LHCN-M2 (cell line): Measurements from ENCODE around the gene MBLAC2. TPM values are rescaled to one million over a fixed set of nuclear protein-coding genes. Genes with fewer than 3 reads are reported as not detected.

Experiments
- DNase-seq: peaks from one replicate; pipeline ENCODE4 v3.0.0-alpha.2; 2012; ENCODE audit warnings: low read depth
- polyA plus RNA-seq: library from polyadenylated mRNA; unstranded; fragments of >200 nt; gene quantifications from one replicate; pipeline ENCODE4 v1.2.1, GENCODE V29; 2012; ENCODE audit warnings: missing spikeins
- total RNA-seq: library from RNA; depleted of rRNA; stranded (reverse); fragments of >200 nt; gene quantifications from 2 replicates; pipeline ENCODE4 v1.2.3, GENCODE V29; 2014; rRNA removed

Gene MBLAC2
- 7.4 and 7.9 TPM in 2 replicates for total RNA-seq
- polyA plus RNA-seq, result 1.5 TPM

DNA sequence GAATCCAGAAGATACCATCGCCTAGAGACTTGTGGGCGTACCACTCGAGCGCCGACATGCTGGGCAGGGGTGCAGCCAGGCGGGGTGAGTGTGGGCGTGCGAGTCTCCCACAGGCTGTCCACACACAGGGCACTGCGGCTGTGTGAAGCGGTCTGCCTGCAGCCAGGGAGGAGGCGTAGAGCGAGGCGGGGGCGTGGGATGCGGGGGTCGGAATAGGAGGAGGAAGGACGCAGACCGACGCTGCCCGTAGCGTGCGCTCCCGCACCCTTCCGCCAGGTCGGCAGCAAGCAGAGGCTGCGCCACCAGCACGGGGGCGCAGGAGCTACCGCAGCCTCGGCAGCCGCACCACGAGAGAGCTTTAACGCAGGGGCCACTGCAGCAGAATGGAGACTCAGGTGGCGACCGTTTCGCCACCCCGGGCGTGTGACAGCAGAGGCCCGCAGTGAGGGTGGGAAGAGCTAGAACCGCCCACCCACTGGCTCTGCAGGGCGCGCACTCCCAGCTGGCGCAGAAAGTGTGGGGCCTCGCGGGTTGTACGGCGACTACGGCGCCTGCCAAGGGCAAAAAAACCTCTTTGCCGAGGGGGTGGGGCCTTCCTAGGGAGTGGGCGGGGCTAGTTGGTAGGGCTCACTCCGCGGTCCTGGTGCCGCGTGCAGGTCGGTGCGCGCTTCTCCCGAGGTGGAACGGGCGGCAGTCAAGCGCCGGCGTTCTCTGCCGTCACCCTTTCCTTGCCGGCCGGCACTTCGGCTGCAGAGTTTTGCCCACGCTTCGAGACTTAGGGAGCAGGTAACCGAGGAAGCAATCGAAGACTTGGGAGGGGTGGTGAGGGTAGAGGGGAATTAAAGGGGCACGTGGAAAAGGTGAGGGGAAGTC, at the start of gene MBLAC2, which contains the start of gene POLR3G:
MBLAC2 (minus strand) TSS at position 537 of the 873 bp plus-strand sequence; CDS start at position 58, 479 bp downstream.
POLR3G (plus strand) TSS at position 630 of the 873 bp plus-strand sequence. CDS start 10,704 bp downstream, outside the sequence.
- peak; percentile 88 for DNase-seq

DNA sequence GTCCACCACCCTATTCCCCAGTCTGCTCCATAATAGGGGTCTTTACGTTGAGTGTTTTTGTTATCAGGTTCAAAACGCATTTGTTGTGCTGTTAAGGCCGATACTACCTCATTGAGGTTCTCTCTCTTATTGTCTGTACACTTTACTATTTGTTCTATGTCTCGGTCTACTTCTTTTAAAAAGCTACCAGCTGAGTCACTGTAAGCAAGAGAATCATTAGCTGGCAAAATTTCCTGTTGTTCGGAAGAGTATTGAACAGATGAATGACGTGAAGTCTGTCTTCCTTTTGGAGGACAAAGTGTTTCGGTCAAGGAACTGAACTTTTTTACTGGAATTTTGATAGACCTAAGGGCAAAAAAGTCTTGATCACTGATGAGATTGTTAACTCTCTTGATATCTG, 44.5 kb upstream of the MBLAC2 start:
- DNase-seq, result no peak

DNA sequence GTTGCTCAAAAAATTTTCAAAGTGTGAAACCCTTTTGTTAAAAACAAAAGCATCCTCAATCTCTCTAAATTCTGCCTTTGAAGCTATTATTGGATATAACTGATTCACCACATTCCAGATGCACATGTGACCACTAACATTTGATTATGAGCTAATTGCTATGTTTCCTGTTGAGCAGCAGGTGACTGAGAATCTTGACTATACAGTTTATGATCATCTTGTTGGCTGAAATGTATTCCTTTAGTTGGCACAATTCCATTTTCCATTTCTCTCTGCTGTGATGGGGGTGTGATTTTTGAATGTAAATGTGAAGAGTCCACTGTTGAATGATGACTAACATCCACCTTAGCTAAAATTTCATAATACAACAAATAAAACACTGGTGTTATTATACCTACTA, 44.1 kb upstream of the MBLAC2 start:
- DNase-seq, result peak; percentile 9

DNA sequence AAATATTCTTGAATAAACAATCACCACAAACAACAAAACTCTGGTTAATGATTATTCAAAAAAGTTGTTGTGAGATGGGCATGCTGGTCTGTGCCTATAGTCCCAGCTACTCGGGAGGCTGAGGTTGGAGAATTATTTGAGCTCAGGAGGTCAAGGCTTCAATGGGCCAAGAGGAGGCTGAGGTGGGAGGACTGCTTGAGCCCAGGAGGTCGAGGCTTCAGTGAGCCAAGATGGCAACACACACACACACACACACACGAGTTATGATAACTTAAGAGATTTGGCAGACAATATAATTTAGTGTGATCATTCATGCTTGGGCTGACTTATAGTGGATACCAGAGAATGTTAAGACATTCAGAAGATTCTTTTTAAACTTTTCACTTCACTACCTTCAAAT, 39.9 kb upstream of the MBLAC2 start:
- no peak for DNase-seq

DNA sequence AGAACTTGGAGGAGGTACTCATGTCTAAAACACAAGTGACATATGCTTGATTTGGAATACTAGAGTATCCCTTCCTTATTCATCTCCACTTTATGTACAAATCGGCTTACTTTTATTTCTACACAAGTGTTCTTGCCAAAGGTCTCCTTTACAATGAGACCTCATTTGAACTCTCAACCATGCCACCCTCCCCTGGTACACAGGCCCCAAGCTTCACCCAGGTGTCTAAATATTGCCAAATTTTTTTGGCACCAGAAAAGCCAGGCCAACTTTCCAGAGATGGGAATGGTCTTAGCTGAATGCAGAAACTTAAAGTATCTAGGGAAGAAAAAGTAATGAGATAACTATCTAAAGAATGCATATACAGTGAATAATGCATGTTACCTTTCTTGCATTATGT, 35.9 kb upstream of the MBLAC2 start:
- no peak for DNase-seq

- no peak for DNase-seq
Measured at GRCh38 chr5:90506221-90506620, 31.6 kb upstream of the MBLAC2 start.

DNA sequence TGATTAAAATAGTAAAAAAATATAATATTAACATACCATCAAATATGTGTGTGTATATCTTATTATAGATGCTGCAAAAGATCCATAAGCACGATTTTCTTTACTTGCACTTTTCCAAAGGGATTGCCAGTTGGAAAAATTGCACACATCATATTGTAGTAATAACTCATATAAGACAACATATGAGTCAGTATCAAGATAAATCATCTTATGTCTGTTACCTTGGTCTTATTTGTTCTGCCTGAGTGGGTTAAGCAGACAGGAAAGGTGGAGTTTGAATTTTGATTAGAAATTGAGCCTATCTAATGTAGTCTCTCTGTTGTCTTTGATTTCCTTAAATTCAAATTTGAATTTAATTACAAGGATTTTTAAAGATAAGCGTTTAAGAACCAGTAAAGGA, 30.2 kb upstream of the MBLAC2 start:
- DNase-seq, result no peak

GRCh38 chr5:90503596-90503995, 29.0 kb upstream of the MBLAC2 start:
- DNase-seq, result peak; percentile 18

GRCh38 chr5:90495146-90495545, 20.6 kb upstream of the MBLAC2 start:
- DNase-seq, result no peak

GRCh38 chr5:90494043-90494442, 19.5 kb upstream of the MBLAC2 start:
- DNase-seq, result no peak

DNA sequence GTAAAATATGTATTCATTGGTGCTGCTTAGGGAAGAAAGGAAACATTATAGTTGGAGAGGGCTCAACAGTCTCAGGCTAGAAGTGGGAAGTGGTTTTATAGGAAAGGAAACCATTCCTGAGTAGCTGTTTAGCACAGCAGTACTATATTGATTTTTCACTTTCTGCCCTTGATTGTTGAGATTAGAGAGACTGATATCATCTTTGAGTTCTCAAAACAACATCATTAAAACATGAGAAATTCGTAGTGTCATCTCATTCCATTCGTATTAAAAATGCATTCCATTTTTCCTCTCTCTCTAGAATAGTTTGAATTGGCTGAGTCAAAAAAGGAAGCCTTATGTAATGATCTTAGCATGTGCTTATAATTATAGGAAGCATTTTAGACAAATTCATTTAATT, 14.2 kb upstream of the MBLAC2 start:
- no peak for DNase-seq

- DNase-seq, result no peak
Measured at GRCh38 chr5:90484540-90484939, 10.0 kb upstream of the MBLAC2 start.

- no peak for DNase-seq
Measured at GRCh38 chr5:90483206-90483605, 8.6 kb upstream of the MBLAC2 start.

DNA sequence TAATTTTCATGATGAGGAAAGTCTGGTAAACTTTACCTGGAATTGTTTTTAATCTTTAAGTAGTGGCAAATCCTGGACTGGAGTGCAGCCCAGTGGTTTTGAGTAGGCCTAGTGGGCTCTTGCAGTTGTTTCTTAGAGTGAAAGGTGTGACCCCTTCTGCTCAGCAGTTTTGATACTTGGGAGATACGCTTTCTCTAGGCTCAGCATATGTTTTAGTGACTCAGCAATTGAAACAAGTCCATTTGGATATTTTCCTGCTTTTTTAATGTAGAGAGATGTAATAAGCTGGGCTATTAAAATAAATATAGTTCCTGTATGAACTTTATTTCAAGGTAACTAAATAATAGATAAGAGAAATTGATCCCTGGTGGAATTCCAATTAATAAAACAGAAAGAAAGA, 6.1 kb upstream of the MBLAC2 start:
- no peak for DNase-seq

- DNase-seq, result no peak
Measured at GRCh38 chr5:90479611-90480385, 5.2 kb upstream of the MBLAC2 start.

- DNase-seq, result no peak
Measured at GRCh38 chr5:90477621-90478215, 3.1 kb upstream of the MBLAC2 start.

- DNase-seq, result no peak
Measured at GRCh38 chr5:90477073-90477472, 2.5 kb upstream of the MBLAC2 start.

DNA sequence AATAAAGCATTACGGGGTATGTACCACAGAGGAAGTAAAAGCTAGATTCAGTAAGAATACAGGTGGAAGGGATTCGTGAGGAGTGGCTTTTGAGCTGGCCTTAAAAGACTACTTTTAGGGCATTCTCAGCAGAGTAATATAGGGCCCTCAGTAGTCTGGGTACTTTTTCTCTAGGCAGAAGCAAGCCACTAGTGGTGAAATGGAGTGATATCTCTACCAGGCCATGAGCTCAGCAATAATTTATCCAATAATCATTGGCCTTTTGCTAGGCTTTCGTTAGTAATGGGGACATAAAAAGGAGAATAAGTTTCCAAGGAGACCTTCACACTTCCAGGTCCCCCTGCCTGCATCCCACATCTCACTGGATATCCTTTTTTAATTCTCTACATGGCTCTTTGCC, 1.8 kb upstream of the MBLAC2 start:
- DNase-seq, result no peak

GRCh38 chr5:90475436-90475980, 937 bp upstream of the MBLAC2 start:
- DNase-seq, result no peak

DNA sequence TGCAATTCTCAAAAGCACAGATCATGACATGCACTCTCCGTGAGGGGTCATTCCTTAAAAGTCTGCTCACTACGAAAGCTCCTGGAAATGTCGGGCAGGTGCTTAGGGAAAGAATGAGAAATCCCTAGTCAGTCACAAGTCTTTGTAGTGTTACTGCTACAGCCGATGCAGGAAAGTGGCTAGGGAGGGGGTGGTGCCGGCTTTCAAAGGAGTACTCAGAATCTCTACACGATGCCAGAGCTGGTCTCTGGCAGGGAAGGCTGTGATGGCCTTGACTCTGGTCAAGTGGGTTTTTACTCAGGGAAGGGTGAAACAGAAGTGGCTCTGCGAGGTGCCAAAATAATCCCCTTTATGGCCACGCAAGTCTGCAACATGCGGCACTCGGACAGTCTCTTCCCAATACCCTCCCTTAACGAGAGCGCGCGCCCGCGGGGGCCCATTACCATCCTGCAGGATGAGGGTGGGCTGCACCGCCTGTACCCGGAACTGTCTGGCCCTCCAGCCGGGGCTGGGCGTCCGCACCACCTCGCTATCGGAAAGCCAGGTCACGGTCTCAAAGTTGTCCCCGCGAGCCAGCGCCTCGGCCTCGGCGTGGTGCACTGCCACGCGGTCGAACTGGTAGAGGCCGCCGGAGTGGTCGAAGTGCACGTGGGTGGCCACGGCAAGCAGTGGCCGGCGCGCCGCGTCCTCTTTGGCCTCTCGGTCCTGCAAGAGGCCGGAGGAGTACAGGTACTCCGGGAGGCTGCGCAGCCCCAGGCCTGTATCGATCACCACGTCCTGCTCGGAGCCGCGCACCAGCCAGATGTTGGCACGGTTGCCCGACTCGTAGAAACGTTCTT, 956 bp downstream of the MBLAC2 start:
- DNase-seq, result peak; percentile 12
